SK-N-MC (cell line): ENCODE results near the gene BBIP1.

Source experiments
- EZH2 ChIP-seq: fragments of 200-600 bp; sonication (generic); IDR thresholded peaks from one replicate; pipeline ENCODE4 v1.6.1; 2017; ENCODE audit warnings: antibody characterized with exemption
- FOXP2 ChIP-seq: optimal IDR thresholded peaks from 2 replicates; pipeline ENCODE3; 2011; ENCODE audit warnings: mild to moderate bottlenecking, moderate library complexity; ENCODE audit not compliant: insufficient read depth; ENCODE audit errors: extremely low read length, control extremely low read depth
- POLR2AphosphoS5 ChIP-seq: IDR thresholded peaks from 2 replicates; pipeline ENCODE4 v1.6.1; 2012; ENCODE audit warnings: mild to moderate bottlenecking, low read depth, low read length, borderline replicate concordance

DNA sequence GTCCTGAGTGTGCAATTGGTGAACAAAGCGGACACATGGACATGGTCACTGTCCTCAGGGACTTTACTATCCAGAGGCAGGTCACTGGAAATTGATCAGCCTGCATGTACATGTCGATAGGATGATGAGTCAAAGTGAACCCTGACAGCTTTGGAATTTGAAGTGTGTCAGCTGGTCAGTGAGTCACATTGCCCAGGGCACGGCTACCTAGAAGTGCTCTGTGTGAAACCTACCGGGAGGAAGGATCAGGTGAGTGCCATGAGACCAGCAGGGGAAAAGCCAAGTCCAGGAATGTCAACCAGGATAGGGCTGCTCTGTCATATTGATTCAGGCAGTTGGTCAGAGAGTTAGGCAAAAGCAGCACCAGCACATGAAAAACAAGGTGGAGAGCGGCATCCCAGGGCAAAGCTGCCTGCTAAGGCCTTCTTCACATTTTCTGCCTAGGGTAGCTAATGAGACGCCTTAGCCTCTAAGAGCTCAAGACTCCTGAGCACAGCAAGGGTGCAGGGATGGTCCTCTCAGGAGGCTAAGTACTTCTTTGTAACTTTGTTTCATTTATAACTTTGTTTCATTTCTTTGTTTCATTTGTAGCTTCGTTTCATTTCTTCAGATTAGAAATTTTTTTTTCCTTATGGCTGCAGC, 66.6 kb downstream of the BBIP1 start:
- no peak for TF ChIP-seq POLR2AphosphoS5
- TF ChIP-seq EZH2 = no peak
- TF ChIP-seq FOXP2 = no peak
